GM12872 (cell line): ENCODE data around the gene ARHGAP8.

ENCODE experiments used
- TF ChIP-seq, protein P1 (sequence below): IDR thresholded peaks from 3 replicates; pipeline ENCODE4 v1.5.1; 2011; ENCODE audit warnings: low read depth, mild to moderate bottlenecking, low read length, moderate library complexity; ENCODE audit not compliant: insufficient read depth

The ARHGAP8 gene

DNA sequence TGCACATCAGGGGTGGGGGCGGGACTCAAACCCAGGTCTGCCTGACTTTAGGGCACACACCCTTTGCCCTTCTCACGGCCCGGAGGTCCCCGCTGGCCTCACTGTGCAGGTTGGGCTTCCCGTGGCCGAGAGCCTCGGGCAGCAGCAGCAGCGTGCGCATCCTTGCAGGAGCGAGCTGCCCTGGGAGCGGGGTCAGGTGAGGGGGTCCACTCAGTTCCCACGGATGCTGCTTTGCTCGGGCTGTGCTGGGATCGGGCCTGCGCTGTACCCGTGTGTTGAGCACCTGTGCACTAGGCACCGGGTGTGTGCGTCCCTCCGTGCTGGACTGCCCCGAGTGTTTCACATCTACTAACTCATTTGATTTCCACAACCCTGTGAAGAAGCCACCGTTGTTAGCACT lies 25.2 kb upstream of the ARHGAP8 start:
- TF ChIP-seq, protein P1, sequence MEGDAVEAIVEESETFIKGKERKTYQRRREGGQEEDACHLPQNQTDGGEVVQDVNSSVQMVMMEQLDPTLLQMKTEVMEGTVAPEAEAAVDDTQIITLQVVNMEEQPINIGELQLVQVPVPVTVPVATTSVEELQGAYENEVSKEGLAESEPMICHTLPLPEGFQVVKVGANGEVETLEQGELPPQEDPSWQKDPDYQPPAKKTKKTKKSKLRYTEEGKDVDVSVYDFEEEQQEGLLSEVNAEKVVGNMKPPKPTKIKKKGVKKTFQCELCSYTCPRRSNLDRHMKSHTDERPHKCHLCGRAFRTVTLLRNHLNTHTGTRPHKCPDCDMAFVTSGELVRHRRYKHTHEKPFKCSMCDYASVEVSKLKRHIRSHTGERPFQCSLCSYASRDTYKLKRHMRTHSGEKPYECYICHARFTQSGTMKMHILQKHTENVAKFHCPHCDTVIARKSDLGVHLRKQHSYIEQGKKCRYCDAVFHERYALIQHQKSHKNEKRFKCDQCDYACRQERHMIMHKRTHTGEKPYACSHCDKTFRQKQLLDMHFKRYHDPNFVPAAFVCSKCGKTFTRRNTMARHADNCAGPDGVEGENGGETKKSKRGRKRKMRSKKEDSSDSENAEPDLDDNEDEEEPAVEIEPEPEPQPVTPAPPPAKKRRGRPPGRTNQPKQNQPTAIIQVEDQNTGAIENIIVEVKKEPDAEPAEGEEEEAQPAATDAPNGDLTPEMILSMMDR = no peak

DNA sequence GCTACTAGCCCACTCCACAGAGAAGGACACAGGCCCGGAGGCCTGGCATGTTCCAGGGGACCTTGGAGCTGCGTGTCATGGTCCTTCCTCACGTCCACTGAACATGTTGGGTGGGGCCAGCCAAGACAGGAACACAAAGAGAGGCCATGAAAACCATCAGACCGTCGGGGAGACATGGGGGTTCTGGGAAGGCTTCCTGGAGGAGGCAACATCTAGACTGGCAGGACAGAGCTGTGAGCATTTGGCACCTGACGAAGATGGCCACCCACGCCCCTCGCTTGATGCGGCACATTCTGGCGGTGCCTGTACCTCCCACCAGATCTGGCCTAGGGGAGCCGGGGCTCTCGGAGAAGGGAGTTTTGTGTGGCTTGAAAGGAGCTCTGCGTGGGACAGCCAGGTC lies 24.7 kb upstream of the ARHGAP8 start:
- TF ChIP-seq, protein P1 = no peak

DNA sequence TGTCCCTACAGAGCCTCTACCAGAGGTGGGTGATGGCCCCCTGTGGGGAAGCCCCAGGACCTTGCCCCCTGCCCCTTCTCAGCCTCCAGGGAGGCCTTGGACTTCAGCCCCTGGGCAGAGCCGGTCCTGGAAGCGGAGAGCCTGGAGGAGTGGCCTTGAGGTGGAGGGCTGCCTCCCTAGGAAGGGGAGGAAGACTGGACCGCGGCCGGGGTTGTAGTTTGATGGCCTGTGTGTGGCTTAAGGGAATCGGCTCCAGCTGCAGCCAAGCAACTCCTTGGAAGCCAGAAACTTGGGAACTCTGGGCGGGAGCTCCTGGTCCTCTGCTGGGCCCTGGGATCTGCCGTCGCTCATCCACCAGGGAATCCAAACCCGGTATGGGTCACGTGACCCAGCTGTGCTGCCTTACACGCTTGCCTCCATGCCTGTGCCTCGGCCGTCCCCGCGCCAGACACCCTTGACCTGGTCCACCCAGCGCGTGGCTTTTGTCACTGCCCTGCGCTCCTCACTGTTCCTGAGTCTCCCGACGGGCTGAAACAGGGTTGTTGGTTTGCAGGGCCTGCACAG lies 23.5 kb upstream of the ARHGAP8 start:
- TF ChIP-seq, protein P1 = no peak

DNA sequence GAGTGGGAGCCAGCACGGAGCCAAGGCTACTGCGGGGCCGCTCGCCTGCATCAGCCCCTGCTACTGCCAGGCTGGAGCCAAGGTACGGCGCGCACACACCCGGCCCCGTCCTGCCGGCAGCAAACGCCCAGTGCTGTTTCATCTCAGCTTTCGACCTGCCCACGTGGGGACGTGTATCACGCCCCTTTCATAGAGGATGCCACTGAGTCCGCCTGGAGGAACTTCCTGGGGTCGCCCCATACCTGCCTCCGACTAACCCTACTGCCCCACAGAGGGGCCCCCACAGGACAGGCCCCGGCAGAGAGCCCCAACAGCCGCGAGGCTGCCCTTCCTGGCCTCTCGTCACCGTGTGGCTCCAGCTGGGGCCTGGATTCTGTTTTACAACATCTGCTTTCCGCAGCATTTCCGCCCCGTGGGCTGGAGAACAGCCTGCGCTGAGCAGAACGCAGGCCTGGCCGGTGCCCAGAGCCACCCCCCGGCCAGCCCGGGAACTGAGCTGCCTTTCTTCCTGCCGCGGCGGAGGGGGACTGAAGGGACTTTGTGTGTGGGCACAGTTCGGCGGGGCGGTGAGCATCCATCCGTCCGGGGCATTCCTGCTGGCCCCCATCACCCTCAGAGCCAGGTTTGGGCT lies 22.9 kb upstream of the ARHGAP8 start:
- TF ChIP-seq, protein P1 = no peak

DNA sequence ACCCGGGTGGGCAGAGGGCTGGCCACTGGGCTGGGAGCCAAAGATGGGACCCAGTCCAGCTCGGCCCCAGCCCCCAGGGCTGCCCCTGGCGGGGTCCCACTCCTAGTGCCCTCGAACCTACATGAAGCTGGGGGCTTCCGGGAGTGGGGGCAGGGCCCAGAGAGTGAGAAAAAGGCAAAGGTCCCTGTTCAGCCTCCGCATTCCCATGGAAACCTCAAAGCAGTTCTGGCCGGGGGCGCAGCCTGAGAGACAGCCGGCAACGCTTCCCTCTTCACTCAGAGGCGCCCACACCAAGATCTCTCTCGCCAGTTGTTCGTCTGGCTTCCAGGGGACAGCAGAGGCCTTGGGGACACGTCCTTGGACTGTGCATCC lies 22.4 kb upstream of the ARHGAP8 start:
- TF ChIP-seq, protein P1 = no peak

DNA sequence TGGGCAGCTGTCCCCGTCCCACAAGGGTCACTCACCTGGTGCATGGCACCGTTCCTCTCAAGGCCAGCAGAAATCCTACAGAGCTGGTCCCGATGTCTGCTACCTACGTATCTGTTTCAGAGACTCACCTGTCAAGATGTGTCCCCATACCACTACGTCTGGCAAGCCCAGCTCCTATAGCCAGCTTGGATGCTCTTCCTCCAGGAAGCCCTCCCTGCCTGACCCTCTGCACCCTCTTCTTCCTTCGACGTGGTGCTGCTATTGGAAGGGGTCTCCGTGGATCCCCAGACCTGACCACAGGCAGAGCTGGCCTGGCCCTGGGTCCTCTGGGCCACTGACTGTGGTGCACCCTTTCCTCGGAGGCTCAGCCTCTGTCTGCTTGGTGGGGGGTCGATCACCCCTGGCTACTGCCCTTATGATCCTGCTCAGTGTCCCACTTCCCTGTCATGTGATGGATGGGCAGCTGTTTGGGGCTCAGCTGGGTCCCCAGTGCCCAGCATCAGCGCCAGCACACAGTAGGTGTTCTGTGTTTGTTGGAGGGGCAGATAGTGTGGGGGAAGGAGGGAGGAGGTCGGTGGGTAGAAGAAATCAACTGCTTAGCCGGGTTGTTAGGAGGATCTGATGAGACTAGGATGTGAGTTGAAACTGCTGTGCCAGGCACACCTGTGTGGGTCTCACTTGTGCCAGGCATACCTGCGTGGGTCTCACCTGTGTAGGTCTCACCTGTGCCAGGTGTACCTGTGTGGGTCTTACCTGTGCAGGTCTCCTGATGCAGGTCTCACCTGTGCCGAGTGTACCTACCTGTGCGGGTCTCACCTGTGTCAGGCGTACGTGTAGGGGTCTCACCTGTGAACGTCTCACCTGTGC lies 21.7 kb upstream of the ARHGAP8 start:
- TF ChIP-seq, protein P1 = no peak

DNA sequence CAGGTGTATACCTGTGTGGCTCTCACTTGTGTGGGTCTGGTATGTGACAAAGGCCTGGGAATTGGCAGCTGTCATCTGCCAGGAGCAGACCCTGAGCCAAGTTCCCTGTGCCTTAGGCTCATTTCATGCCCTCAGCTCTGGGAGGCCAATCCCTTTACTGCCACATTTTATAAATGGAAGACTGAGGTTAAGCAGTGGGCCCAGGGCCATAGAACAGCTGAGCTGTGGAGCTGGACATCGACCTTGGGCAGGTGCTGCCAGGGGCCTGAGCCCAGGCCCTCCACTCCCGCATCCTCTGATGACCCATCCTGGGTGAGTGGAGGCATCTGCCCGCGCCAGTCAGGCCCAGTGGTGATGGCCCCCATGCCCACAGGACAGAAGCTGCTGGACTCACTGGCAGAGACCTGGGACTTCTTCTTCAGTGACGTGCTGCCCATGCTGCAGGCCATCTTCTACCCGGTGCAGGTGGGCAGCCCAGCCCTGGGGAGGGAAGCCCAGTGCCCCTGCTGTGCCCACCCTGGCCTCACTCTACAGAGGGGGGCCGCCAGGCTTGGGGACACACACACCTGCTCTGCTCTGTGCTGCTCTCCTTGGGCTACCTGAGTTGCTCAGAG lies 20.9 kb upstream of the ARHGAP8 start:
- TF ChIP-seq, protein P1 = no peak
